Measurements from ENCODE around the gene CA5B. TPM values are rescaled to one million over a fixed set of nuclear protein-coding genes. Genes with fewer than 3 reads are reported as not detected.
"Not testable (repeated sequence)": the region's sequence is repeated elsewhere in the genome, so short reads cannot be mapped to it uniquely, and the experiment has no call there.

The CA5B gene
- total RNA-seq, 1 experiment from 2014 or later, result 29.7 TPM

- DNase-seq (ENCODE audit: low read depth), result no peak
These were observed 9.6 kb downstream of the CA5B start for GRCh38 chrX:15747626-15748173.

GRCh38 chrX:15748841-15749240 is 10.8 kb downstream of the CA5B start:
- peak; percentile 35 for DNase-seq (ENCODE audit: low read depth)

GRCh38 chrX:15749642-15750610 is 11.9 kb downstream of the CA5B start:
- DNase-seq (ENCODE audit: low read depth), result peak; percentile 63

- peak; percentile 33 for DNase-seq (ENCODE audit: low read depth)
These were observed 12.6 kb downstream of the CA5B start for GRCh38 chrX:15750611-15751154.

GRCh38 chrX:15751155-15751819 is 13.2 kb downstream of the CA5B start:
- peak; percentile 61 for DNase-seq (ENCODE audit: low read depth)

GRCh38 chrX:15755091-15755490 is 17.0 kb downstream of the CA5B start:
- DNase-seq (ENCODE audit: low read depth), result no peak

GRCh38 chrX:15758140-15758539 is 20.1 kb downstream of the CA5B start:
- no peak for DNase-seq (ENCODE audit: low read depth)

- not testable (repeated sequence) for DNase-seq (ENCODE audit: low read depth)
These were observed 21.8 kb downstream of the CA5B start for GRCh38 chrX:15759886-15760285.

- DNase-seq (ENCODE audit: low read depth), result peak; percentile 20
These were observed 23.6 kb downstream of the CA5B start for GRCh38 chrX:15761564-15762191.

- no peak for DNase-seq (ENCODE audit: low read depth)
These were observed 31.4 kb downstream of the CA5B start for GRCh38 chrX:15769300-15769954.

GRCh38 chrX:15781961-15782699 is 44.1 kb downstream of the CA5B start:
- DNase-seq (ENCODE audit: low read depth), result no peak

- DNase-seq (ENCODE audit: low read depth), result no peak
These were observed 47.2 kb downstream of the CA5B start for GRCh38 chrX:15785176-15785750.

- DNase-seq (ENCODE audit: low read depth), result no peak
These were observed 48.8 kb downstream of the CA5B start for GRCh38 chrX:15786915-15787314.

- peak; percentile 63 for DNase-seq (ENCODE audit: low read depth)
These were observed 52.1 kb downstream of the CA5B start, which contains the start of gene ZRSR2 for GRCh38 chrX:15789979-15790768. TSS of gene ZRSR2 (plus strand) at chrX:15790484. CDS start at chrX:15790496, 12 bp downstream.

- no peak for DNase-seq (ENCODE audit: low read depth)
These were observed 52.8 kb downstream of the CA5B start for GRCh38 chrX:15790769-15791290.

- peak; percentile 33 for DNase-seq (ENCODE audit: low read depth)
These were observed 59.6 kb downstream of the CA5B start for GRCh38 chrX:15797707-15798106.

- no peak for DNase-seq (ENCODE audit: low read depth)
These were observed 66.5 kb downstream of the CA5B start for GRCh38 chrX:15804563-15804962.

GRCh38 chrX:15808254-15808653 is 70.2 kb downstream of the CA5B start:
- no peak for DNase-seq (ENCODE audit: low read depth)
